ENCODE data around the gene TBX2.

Gene TBX2

GRCh38 chr17:61404913-61405685 lies 5.5 kb downstream of the TBX2 start:
- H3K4me3 ChIP-seq (ENCODE audit: low read length), result no peak overlapping the region

GRCh38 chr17:61405686-61406536 lies 6.3 kb downstream of the TBX2 start:
- no peak overlapping the region for H3K4me3 ChIP-seq (ENCODE audit: low read length)
- no peak for TF ChIP-seq CTCF (conservative IDR thresholded peaks at IDR 0.05; ENCODE audit: low read length)
- DNase-seq (ENCODE audit: low read depth), result no peak

More at GRCh38 chr17:61404913-61405685, 5.5 kb downstream of the TBX2 start:
- no peak for TF ChIP-seq CTCF (conservative IDR thresholded peaks at IDR 0.05; ENCODE audit: low read length)
- no peak for DNase-seq (ENCODE audit: low read depth)

- no peak for TF ChIP-seq CTCF (conservative IDR thresholded peaks at IDR 0.05; ENCODE audit: low read length)
- H3K4me3 ChIP-seq (ENCODE audit: low read length), result no peak overlapping the region
- no peak for DNase-seq (ENCODE audit: low read depth)
These were observed 6.8 kb downstream of the TBX2 start for GRCh38 chr17:61406537-61406845.

GRCh38 chr17:61406971-61407911 lies 7.6 kb downstream of the TBX2 start:
- H3K4me3 ChIP-seq (ENCODE audit: low read length), result no peak overlapping the region
- no peak for DNase-seq (ENCODE audit: low read depth)
- no peak for TF ChIP-seq CTCF (conservative IDR thresholded peaks at IDR 0.05; ENCODE audit: low read length)

- TF ChIP-seq CTCF (conservative IDR thresholded peaks at IDR 0.05; ENCODE audit: low read length), result no peak
- no peak for DNase-seq (ENCODE audit: low read depth)
- H3K4me3 ChIP-seq (ENCODE audit: low read length), result no peak overlapping the region; the same call in 1 of the 2 replicates
These were observed 8.8 kb downstream of the TBX2 start for GRCh38 chr17:61408151-61409041.

Data from AG10803 (cell line).